Testis (tissue), 3 donors: ENCODE results near the gene SMOC1. TPM values are rescaled to one million over a fixed set of nuclear protein-coding genes. Genes with fewer than 3 reads are reported as not detected.

ENCODE experiments used
- DNase-seq: peaks from one replicate; pipeline ENCODE4 v3.0.0-alpha.2; 2019
- H3K27ac ChIP-seq, 2 donors: fragments of 200-600 bp; sonication (generic); one replicate each; pipeline ENCODE4 v1.5.1; 2019
- H3K27me3 ChIP-seq: fragments of 200-600 bp; sonication (generic); one replicate; pipeline ENCODE4 v1.5.1; 2019
- H3K36me3 ChIP-seq: fragments of 200-600 bp; sonication (generic); one replicate; pipeline ENCODE4 v1.5.1; 2017; ENCODE audit warnings: low read depth; ENCODE audit errors: missing control alignments
- H3K4me1 ChIP-seq: fragments of 200-600 bp; sonication (generic); one replicate; pipeline ENCODE4 v1.5.1; 2019
- H3K4me3 ChIP-seq, 2 donors: fragments of 200-600 bp; sonication (generic); one replicate each; pipeline ENCODE4 v1.5.1; 2017 to 2019
- H3K9me3 ChIP-seq: fragments of 200-600 bp; sonication (generic); one replicate; pipeline ENCODE4 v1.5.1; 2017
- CTCF ChIP-seq, 3 experiments: fragments of 450-650 bp in 2 of 3; fragments of 200-600 bp in 1 of 3; sonication (generic) in 1 of 3; IDR thresholded peaks; one replicate each; pipeline ENCODE4 v1.5.1; 2016 to 2019; ENCODE audit warnings: antibody characterized with exemption in 3 of 3, mild to moderate bottlenecking in 2 of 3, moderate library complexity in 1 of 3
- POLR2A ChIP-seq: fragments of 450-650 bp; IDR thresholded peaks from one replicate; pipeline ENCODE4 v1.6.1; 2017; ENCODE audit warnings: antibody characterized with exemption, mild to moderate bottlenecking, moderate library complexity
- WGBS, 2 donors: methylation state at CpG; one replicate each; pipeline ENCODE4 v1.1.5; 2018; 5-methylcytosine and 5-hydroxymethylcytosine counted together
- intact Hi-C: fragments of 100-400 bp; cut with DNase I; formaldehyde crosslinking; loops from one replicate; pipeline ENCODE4 v1.15.1; 2023; ENCODE audit warnings: low total_unique reads
- polyA plus RNA-seq: library from polyadenylated mRNA; stranded (reverse); fragments of 350-450 nt; fragmentation: Illumina TruSeq; extraction: RNeasy Lipid Tissue Mini Kit (QIAGEN cat#74804); gene quantifications from one replicate; pipeline ENCODE4 v1.2.3, GENCODE V29; 2014; ENCODE audit warnings: low read depth, low replicate concordance; ENCODE audit not compliant: insufficient read depth
- total RNA-seq, 2 donors: library from RNA; depleted of rRNA; stranded (reverse); fragments of >200 nt; gene quantifications; one replicate each; pipeline ENCODE4 v1.2.3, GENCODE V29; 2016

SMOC1 gene
- total and polyA plus RNA-seq, 3 donors from 2014 or later = 88.2 to 248 (median 143) TPM

DNA sequence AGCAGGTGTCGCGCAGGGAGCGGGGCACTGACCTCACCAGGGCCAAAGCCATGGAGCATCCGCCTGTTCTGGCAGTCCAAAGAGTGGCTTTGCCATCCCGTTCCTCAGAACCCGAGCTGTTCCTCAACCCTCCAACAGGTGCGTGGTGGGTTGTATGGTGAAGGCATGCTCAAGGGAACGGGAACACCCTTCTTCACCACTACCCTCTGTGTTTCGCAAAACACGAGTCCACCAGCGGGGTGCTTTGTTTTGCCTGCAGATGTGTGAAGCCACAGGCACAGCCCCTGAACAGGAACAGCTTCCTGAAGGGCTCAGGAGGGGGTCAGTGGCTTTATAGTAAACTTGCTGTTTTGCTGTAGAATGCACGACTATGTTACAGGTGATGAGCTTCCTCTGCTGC lies 52.7 kb downstream of the SMOC1 start:
- TF ChIP-seq POLR2A = no peak
- no peak for TF ChIP-seq CTCF (IDR thresholded peaks at IDR 0.05)
- Histone ChIP-seq H3K27me3 (no peaks in the 10 kb centered on the region), H3K9me3 (no peaks in the 10 kb centered on the region), H3K27ac (no peak overlapping the region), H3K4me3 (no peak overlapping the region), H3K4me1 (peaks cover 21% of the 10 kb centered on the region), H3K36me3 (no peaks in the 10 kb centered on the region)
- 83 to 85% methylated on average over 12 of the region's 12 CpGs for WGBS, 2 donors
- intact Hi-C loops = no loop called here
- DNase-seq = no peak

- Histone ChIP-seq H3K4me3 (no peak overlapping the region), H3K36me3 (no peaks in the 10 kb centered on the region), H3K27me3 (no peaks in the 10 kb centered on the region), H3K27ac (no peak overlapping the region), H3K4me1 (peaks cover 21% of the 10 kb centered on the region), H3K9me3 (no peaks in the 10 kb centered on the region)
- DNase-seq = no peak
- no peak for TF ChIP-seq POLR2A
- intact Hi-C loops = no loop called here
- WGBS, 2 donors = 69 to 87% methylated on average over 7 to 10 of the region's 10 CpGs
Observed at GRCh38 chr14:69932391-69932790, 53.2 kb downstream of the SMOC1 start.

DNA sequence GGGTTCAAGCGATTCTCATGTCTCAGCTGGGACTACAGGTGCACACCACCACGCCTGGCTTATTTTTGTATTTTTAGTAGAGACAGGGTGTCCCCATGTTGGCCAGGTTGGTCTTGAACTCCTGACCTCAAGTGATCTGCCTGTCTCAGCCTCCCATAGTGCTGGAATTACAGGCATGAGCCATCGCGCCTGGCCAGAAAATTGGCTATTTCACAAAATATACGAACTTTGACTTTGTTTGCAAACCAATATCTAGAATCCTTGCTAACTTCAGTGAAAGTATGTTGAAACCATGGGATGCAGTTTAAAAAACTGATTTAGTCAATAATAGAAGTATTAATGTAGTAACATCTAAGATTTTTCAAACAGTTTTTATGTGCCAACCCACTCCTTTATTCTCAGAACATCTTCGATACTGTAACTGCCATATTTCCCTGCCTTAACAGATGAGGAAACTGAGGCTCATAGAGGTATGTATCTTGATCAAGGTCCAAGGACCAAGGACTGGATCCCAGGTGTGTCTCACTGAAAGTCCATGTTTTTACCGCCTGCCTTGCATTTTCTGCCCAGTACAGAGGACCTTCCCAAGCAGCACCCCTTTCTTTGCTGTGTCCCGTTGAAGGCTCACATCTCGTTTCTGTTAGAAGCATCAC lies 54.5 kb downstream of the SMOC1 start:
- 82 to 86% methylated on average over 9 of the region's 9 CpGs for WGBS, 2 donors
- Histone ChIP-seq H3K36me3 (no peaks in the 10 kb centered on the region), H3K9me3 (no peaks in the 10 kb centered on the region), H3K27ac (no peak overlapping the region), H3K27me3 (no peaks in the 10 kb centered on the region), H3K4me1 (peaks cover 10% of the 10 kb centered on the region), H3K4me3 (no peak overlapping the region)
- intact Hi-C loops = no loop called here
- no peak for DNase-seq
- TF ChIP-seq CTCF (IDR thresholded peaks at IDR 0.05) (no peak), POLR2A (no peak)

DNA sequence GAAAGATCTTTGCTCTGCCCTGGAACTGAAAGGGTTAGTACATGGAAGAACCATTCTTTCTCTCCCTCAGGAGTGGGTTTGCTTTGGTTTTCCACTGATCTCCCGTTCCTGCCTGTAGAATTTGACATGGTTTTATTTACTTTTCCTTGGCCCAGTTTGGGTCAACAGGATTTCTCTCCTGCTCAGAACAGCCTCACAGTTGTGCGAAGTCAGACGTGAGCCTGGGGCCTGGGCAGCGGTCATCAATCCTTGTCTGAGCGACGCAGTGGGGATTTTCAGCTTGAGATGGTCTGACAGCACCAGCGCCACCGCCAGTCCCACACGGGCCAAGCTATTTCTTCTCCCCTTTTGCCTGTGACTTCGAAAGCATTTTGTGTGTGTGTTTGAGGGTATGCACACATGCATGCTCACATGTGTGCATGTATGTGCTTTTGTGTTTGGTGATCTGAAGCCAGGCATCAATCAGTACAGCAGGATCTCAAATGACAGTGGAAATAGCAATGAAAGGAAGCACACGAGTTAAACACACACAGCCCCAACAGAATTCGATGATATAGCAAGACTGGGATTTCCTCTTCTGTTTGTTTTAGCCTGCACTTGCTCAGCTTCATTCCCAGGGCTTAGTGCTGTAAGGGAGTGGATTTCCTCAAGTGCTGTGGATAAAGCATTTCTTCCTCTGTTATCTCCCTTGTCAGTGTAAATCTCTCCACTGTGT lies 58.3 kb downstream of the SMOC1 start:
- DNase-seq = no peak
- TF ChIP-seq POLR2A (no peak), CTCF (IDR thresholded peaks at IDR 0.05) (no peak)
- H3K27ac ChIP-seq = no peak overlapping the region
- intact Hi-C loops = no loop called here
- WGBS, 2 donors = 68 to 69% methylated on average over 11 to 12 of the region's 12 CpGs
- H3K4me1 ChIP-seq = no peaks in the 10 kb centered on the region
- no peaks in the 10 kb centered on the region for H3K9me3 ChIP-seq
- no peak overlapping the region for H3K4me3 ChIP-seq
- H3K36me3 ChIP-seq = no peaks in the 10 kb centered on the region
- no peaks in the 10 kb centered on the region for H3K27me3 ChIP-seq

DNA sequence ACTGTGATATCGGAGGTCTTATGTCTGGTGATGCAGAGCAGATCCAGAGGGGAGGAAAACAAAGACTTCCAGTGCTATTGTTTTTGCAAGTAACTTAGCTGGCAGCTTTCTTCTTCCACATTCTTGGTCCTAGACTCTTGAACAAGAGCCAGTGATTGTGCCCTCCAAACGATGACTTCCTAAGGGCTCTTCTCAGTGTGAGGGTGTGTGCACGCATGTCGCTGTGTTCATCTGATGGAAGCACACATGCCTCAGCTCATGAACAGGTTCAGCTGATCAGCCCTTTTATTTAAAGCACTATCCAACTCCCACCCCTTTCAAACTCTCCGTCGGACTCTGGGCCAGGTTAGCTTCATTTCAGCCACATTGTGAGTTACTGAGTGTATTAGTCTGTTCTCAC lies 59.5 kb downstream of the SMOC1 start:
- intact Hi-C loops = no loop called here
- TF ChIP-seq CTCF (IDR thresholded peaks at IDR 0.05) (no peak), POLR2A (no peak)
- no peaks in the 10 kb centered on the region for H3K36me3 ChIP-seq
- WGBS, 2 donors = 67 to 81% methylated on average over 6 of the region's 6 CpGs
- peaks cover 2% of the 10 kb centered on the region for H3K4me1 ChIP-seq
- H3K27ac ChIP-seq = no peak overlapping the region
- H3K4me3 ChIP-seq = no peak overlapping the region
- no peak for DNase-seq
- H3K27me3 ChIP-seq = no peaks in the 10 kb centered on the region
- H3K9me3 ChIP-seq = no peaks in the 10 kb centered on the region
